Measurements from ENCODE around the gene PBOV1.

The PBOV1 gene

GRCh38 chr6:138250513-138251247 is 32.4 kb upstream of the PBOV1 start:
- TF ChIP-seq GLIS2 (tag by site-specific recombination; IDR thresholded peaks at IDR 0.05): no peak
- peak; percentile 36; the same call in 1 of the 2 replicates for TF ChIP-seq ZFHX2 (tag by site-specific recombination; conservative IDR thresholded peaks at IDR 0.05)

DNA sequence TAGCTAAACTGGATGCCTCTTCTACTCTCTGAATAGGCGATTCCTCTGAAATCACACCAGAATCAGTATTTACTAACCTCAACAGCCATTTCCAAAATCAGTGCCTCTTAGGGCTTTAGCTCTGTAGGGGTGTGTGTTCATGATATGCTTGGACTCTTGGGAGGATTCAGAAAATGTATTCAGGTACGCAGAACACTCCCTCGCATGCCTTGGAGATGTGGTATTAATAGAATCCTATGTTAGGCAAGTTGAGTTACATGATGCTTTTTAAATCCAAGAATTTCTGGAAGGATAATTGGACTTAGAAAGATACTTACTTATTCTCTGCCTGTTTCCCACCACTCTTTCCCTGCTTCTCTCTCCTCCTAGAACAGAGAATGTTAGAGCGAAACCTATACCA is 31.8 kb upstream of the PBOV1 start:
- H3K4me1 ChIP-seq (ENCODE audit: control insufficient read depth, insufficient read depth, low read length): no peaks in the 10 kb centered on the region
- H3K36me3 ChIP-seq (ENCODE audit: control insufficient read depth in 2 of 2, insufficient read depth in 1 of 2, low read length in 2 of 2): peaks cover 0 to 17% of the 10 kb centered on the region in 2 experiments; a peak in 2 of 3 replicates
- POLR2A ChIA-PET: no interaction called here
- CTCF ChIA-PET: interaction anchor here (0.6 kb wide), 1 partner anchor 42 kb away, joined by 4 read pairs; no protein-coding TSS in a partner anchor
- no peak for TF ChIP-seq ZNF23 (tag by site-specific recombination; IDR thresholded peaks at IDR 0.05; ENCODE audit: borderline replicate concordance)
- TF ChIP-seq ZNF843 (tag by site-specific recombination; IDR thresholded peaks at IDR 0.05): no peak
- TF ChIP-seq ZNF548 (tag by site-specific recombination; IDR thresholded peaks at IDR 0.05): no peak
- TF ChIP-seq, protein P1, sequence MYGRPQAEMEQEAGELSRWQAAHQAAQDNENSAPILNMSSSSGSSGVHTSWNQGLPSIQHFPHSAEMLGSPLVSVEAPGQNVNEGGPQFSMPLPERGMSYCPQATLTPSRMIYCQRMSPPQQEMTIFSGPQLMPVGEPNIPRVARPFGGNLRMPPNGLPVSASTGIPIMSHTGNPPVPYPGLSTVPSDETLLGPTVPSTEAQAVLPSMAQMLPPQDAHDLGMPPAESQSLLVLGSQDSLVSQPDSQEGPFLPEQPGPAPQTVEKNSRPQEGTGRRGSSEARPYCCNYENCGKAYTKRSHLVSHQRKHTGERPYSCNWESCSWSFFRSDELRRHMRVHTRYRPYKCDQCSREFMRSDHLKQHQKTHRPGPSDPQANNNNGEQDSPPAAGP (tag by site-specific recombination; IDR thresholded peaks at IDR 0.05): no peak
- no peak for TF ChIP-seq ZBTB7A (tag by site-specific recombination; IDR thresholded peaks at IDR 0.05; ENCODE audit: low read depth)
- no peak for TF ChIP-seq HIC1 (tag by site-specific recombination; IDR thresholded peaks at IDR 0.05)
- TF ChIP-seq ZNF211 (tag by site-specific recombination; IDR thresholded peaks at IDR 0.05; ENCODE audit: low read depth): no peak
- TF ChIP-seq ZNF366 (tag by site-specific recombination; conservative IDR thresholded peaks at IDR 0.05): no peak
- TF ChIP-seq ZNF791 (tag by site-specific recombination; IDR thresholded peaks at IDR 0.05): no peak
- no peak for TF ChIP-seq ZNF16 (tag by site-specific recombination; IDR thresholded peaks at IDR 0.05; ENCODE audit: low read depth)
- no peak for TF ChIP-seq ZNF658 (tag by site-specific recombination; IDR thresholded peaks at IDR 0.05)
- H3K27ac ChIP-seq (ENCODE audit: extremely low read depth, low read depth, low read length): no peak overlapping the region
- H3K4me3 ChIP-seq (ENCODE audit: low read depth, low read length): no peak overlapping the region
- no peaks in the 10 kb centered on the region for H3K9me3 ChIP-seq (ENCODE audit: control insufficient read depth, insufficient read depth, low read depth, low read length)

More at GRCh38 chr6:138250513-138251247, 32.4 kb upstream of the PBOV1 start:
- H3K4me1 ChIP-seq (ENCODE audit: control insufficient read depth, insufficient read depth, low read length): no peaks in the 10 kb centered on the region
- no peaks in the 10 kb centered on the region for H3K9me3 ChIP-seq (ENCODE audit: control insufficient read depth, insufficient read depth, low read depth, low read length)
- no peak overlapping the region for H3K4me3 ChIP-seq (ENCODE audit: low read depth, low read length)
- H3K36me3 ChIP-seq (ENCODE audit: control insufficient read depth in 2 of 2, insufficient read depth in 1 of 2, low read length in 2 of 2): peaks cover 0 to 17% of the 10 kb centered on the region in 2 experiments; a peak in 2 of 3 replicates
- H3K27ac ChIP-seq (ENCODE audit: extremely low read depth, low read depth, low read length): no peak overlapping the region
- POLR2A ChIA-PET: no interaction called here
- CTCF ChIA-PET: no interaction called here

DNA sequence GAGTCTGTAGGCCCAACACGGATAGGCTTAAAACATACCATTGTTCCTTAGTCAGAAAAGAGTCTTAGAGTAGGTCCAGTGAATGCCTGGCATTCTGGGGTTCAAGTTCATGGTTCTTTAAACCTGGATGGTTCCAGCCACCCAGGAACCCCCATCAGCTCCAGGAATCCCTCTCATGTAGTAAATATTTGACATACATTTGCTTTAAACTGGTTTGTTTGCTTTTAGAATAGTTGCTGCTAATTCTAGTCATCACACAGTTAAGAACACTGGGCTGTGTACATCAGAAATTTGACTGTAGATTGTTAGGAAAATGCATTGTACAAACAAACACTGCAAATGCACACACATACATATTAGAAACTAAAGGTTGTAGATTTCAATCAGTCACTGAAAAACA is 30.6 kb upstream of the PBOV1 start:
- Histone ChIP-seq H3K4me1 (ENCODE audit: control insufficient read depth, insufficient read depth, low read length) (no peaks in the 10 kb centered on the region), H3K9me3 (ENCODE audit: control insufficient read depth, insufficient read depth, low read depth, low read length) (no peaks in the 10 kb centered on the region), H3K27ac (ENCODE audit: extremely low read depth, low read depth, low read length) (no peak overlapping the region), H3K36me3 (ENCODE audit: control insufficient read depth in 2 of 2, insufficient read depth in 1 of 2, low read length in 2 of 2) (peaks cover 0 to 15% of the 10 kb centered on the region in 2 experiments; a peak in 1 of 3 replicates), H3K4me3 (ENCODE audit: low read depth, low read length) (no peak overlapping the region)
- ChIA-PET CTCF (interaction anchor here (1.6 kb wide), 1 partner anchor 11 kb away, joined by 5 read pairs; no protein-coding TSS in a partner anchor), POLR2A (no interaction called here)
- TF ChIP-seq, protein P2, sequence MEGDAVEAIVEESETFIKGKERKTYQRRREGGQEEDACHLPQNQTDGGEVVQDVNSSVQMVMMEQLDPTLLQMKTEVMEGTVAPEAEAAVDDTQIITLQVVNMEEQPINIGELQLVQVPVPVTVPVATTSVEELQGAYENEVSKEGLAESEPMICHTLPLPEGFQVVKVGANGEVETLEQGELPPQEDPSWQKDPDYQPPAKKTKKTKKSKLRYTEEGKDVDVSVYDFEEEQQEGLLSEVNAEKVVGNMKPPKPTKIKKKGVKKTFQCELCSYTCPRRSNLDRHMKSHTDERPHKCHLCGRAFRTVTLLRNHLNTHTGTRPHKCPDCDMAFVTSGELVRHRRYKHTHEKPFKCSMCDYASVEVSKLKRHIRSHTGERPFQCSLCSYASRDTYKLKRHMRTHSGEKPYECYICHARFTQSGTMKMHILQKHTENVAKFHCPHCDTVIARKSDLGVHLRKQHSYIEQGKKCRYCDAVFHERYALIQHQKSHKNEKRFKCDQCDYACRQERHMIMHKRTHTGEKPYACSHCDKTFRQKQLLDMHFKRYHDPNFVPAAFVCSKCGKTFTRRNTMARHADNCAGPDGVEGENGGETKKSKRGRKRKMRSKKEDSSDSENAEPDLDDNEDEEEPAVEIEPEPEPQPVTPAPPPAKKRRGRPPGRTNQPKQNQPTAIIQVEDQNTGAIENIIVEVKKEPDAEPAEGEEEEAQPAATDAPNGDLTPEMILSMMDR (tag by site-specific recombination; IDR thresholded peaks at IDR 0.05): no peak
- no peak for TF ChIP-seq SETDB1 (IDR thresholded peaks at IDR 0.05; ENCODE audit: insufficient read length, low read length)
- TF ChIP-seq ZNF707 (tag by site-specific recombination; IDR thresholded peaks at IDR 0.05): no peak
- TF ChIP-seq ZNF132 (tag by site-specific recombination; IDR thresholded peaks at IDR 0.05; ENCODE audit: borderline replicate concordance): no peak
- TF ChIP-seq ZNF426 (tag by site-specific recombination; IDR thresholded peaks at IDR 0.05): no peak
- no peak for TF ChIP-seq YY1 (tag by site-specific recombination; IDR thresholded peaks at IDR 0.05)
- TF ChIP-seq ZNF518A (tag by site-specific recombination; conservative IDR thresholded peaks at IDR 0.05; ENCODE audit: low read depth): no peak
- no peak for TF ChIP-seq ZNF350 (tag by site-specific recombination; IDR thresholded peaks at IDR 0.05)
- TF ChIP-seq GLIS2 (tag by site-specific recombination; IDR thresholded peaks at IDR 0.05): no peak
